SU-DHL-6 (cell line): Measurements from ENCODE around the gene GPR142.

Experiments
- CTCF ChIP-seq: fragments of 200-600 bp; sonication (generic); IDR thresholded peaks from one replicate; pipeline ENCODE4 v1.5.1; 2017; ENCODE audit warnings: antibody characterized with exemption, mild to moderate bottlenecking, low read length, moderate library complexity; ENCODE audit not compliant: insufficient read depth, poor library complexity, severe bottlenecking
- EZH2phosphoT487 ChIP-seq: fragments of 200-600 bp; sonication (generic), shearing (Covaris generic); conservative IDR thresholded peaks from 2 replicates; pipeline ENCODE4 v1.6.1; 2018; ENCODE audit warnings: mild to moderate bottlenecking, antibody characterized with exemption, low read length, moderate library complexity, mixed read lengths

- TF ChIP-seq CTCF (no peak), EZH2phosphoT487 (no peak)
Observed at GRCh38 chr17:74408815-74409214, 41.5 kb downstream of the GPR142 start.
